Colon (tissue), 2 donors: Measurements from ENCODE around the gene RNF207.

Source experiments
- FAIRE-seq: peaks from 2 replicates; lab custom pipeline; 2012; peaks lifted over from hg19 to GRCh38; lab: Jason Lieb, UNC
- donor health status: control.
- donor health status: control.

RNF207 gene, protein sequence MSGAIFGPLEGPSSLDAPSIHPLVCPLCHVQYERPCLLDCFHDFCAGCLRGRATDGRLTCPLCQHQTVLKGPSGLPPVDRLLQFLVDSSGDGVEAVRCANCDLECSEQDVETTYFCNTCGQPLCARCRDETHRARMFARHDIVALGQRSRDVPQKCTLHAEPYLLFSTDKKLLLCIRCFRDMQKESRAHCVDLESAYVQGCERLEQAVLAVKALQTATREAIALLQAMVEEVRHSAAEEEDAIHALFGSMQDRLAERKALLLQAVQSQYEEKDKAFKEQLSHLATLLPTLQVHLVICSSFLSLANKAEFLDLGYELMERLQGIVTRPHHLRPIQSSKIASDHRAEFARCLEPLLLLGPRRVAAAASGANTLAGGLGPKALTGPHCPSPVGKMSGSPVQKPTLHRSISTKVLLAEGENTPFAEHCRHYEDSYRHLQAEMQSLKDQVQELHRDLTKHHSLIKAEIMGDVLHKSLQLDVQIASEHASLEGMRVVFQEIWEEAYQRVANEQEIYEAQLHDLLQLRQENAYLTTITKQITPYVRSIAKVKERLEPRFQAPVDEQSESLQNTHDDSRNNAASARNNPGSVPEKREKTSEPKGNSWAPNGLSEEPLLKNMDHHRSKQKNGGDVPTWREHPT

DNA sequence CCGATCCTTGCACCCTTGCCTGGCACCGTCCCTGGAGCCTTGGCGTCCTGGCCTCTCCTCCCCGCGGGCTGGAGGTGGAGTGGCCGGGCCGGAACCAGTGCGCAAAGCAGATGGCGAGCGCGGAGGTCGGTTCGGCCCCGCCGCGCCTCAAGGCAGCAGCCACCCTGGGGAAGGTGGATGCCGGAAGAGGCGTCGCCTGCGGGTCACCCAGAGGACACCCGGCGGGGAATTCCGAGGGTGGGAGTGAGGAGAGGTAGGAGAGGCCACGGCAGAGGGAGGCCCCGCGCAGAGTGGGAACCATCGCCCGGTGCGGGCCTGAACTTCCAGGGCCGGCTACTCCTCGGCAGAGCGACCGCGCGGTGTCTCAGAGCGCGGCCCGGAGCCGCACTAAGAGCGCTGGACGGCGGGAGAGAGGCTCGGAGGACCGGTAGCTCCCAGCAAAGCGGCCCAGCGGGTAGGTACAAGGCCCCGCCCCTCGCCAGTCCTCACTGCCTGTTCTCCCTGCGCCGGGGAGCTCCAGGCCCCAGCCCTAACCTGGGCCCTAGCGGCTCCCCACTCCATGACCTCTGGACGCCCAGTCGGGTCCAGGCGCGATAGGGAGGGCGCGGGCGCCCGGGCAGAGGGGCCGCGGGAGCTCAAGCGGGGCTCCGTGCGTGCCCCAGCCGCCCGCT, at the start of gene RNF207:
TSS of gene RNF207 (plus strand) at position 271 of the 671 bp plus-strand sequence. CDS start 417 bp downstream, outside the sequence.
- FAIRE-seq = no peak

DNA sequence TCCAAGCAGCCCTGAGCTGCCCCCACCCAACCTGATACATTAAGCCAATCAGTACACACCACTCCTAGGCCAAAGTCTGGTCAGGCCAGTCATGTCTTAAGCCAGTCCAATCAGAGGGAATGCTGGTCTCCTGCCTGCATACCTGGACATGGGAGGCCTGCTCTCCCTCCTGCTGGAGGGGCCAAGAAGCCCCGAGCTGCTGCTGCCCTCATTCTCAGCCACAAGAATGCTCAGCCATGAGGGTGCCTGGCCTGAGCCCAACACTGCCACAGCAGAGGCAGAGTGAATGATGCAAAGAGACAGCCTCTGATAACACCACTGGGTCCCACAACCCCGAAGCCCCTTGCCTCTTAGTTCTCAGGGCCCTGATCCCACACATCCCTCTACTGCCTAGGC, 48.8 kb upstream of the RNF207 start:
- FAIRE-seq = no peak

DNA sequence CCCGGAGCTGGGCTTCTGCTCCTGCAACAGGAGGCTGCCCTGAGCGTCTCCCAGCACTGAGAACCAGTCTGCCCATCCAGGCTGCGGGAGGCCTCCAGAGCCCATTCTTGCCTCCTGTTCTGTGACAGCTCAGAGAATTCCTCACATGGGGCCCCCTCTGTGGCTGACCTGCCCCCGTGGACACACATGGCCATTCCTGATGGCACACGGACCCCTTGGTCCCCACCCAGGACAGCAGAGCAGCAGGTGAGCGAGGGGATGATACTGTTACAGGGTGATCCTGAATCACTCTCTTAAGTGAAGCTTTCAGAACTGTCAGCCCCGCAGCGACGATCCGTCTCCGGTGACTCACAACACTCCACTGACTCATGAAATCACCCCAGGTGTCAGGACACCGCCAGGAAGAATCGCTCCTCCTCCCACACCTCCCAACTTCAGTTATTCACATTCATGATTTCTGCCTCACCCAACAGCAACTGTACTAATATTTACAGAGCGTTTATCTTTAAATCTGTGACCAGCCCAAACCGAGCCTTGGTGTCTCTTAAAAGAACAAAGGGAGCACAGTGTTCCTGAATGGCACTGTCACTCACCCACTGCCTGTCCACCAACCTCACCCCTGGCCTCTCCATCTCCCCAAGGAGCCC, 48.3 kb upstream of the RNF207 start:
- FAIRE-seq = no peak

DNA sequence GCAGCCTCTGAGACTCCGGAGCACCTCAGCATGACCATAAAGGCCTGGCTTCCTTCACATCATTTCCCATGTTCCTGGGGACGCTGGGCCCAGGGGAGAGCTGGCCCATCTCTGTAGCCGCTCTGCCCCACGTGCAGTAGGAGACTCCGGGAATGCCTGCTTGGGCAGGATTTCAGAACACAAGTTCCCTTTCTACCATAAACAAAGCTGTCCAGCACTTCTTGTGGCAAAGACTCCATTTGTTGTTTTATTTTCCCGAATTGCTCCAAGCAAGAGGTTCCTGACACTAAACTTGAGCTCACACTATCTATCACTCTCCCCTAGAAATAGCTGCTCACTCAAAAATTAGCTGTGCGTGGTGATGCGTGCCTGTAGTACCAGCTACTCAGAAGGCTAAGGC, 47.7 kb upstream of the RNF207 start:
- FAIRE-seq = no peak

DNA sequence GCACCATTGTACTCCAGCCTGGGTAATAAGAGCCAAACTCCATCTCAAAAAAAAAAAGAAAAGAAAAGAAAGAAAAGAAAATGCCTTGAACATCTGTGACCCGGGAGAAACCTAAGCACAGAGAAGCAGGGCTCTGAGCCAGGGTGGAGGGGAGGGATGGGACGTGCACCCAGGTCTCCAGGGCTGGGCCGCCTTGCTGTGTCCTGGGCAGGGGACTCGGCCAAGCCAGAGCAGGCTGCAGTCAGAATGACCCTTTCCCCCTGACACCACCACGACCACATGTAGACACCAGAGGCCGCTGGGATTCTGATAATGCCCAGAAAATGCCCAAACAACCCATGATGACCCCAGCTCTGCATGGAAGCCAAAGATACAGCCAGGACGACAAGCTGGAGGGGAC, 43.6 kb upstream of the RNF207 start:
- no peak for FAIRE-seq

DNA sequence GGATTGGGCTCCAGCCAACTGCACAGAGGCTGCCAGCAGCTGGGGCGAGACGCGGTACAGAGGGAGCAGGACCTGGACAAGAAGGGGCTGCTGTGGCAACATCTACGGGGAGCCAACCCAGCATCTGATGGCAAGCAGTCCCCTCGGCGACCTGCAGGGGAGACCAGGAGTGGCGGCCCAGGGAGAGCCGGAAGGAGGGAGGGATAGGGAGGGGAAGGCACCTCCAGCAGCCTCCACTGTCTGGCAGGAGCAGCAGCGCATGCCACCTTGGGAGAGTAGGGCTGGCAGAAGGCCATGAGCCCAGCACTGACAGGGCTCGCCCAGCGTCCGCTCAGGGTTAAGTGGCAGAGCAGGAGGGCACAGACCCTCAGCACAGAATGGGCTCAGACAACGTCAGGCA, 43.1 kb upstream of the RNF207 start:
- FAIRE-seq = no peak

DNA sequence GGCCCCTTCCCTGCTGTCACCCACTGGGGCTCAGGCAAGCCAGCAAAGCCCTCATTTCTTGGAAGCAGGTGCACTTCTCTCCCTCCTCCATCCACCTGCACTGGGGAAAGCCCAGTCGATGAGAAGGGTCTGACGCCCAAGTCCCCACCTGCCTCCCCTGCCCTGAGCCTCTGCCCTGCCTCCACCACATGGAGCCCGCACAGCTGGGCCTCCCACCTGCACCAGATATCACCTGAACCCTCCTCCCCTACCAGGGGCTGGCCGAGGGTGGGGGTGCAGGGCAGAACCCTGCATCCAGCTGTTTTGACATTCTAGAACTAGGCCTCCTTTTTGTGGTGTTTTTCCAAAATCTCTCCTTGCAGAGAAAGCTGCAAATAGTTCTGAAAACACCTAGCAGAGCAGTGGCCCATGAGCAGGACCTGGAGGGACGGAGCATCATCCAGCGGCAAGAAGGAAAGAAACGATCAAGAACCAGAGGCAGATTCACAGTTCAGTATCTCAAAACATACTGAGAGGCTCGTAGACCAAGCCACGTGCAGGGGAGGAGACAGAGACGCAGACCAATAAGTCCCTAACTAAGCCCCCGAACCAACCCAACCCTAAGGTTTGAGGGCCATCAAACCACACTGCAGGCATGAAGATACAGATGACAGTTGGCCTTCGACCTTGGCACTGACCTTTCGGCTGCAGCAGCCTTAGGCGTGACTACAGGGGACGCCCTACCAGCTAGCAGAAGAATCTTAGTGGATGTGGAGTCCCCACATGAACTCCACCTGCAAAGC, 42.5 kb upstream of the RNF207 start:
- FAIRE-seq = no peak

DNA sequence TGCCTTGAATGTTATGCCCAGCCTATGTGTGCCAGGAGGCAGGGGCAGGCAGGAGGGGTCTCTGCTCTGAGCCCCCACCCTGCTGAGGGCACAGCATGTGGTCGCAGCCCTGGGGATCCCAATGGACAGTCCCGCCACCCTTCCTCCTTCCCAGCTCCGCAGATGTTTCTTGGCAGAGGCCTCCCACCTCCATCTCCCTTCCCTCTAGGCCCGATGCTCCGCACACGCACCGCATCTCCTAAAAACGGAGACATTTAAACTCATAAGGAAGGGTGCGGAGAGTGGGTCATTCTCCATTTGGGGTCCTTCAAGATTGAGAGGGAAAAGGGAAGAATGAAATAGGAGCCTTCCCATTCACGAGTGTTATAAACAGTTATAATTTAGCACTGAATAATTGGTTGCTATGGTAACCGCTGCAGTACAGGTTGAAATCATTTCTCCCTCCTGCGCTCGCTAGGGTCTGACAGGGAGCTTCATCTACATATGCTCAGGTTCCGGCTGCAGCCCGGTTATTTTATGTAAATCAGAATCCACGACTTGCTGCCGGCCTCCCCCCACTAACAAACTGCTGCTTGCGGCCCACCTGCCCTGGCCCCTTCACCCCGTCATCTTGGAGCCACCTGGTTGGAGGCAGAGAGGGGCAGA, 41.8 kb upstream of the RNF207 start:
- FAIRE-seq = no peak

DNA sequence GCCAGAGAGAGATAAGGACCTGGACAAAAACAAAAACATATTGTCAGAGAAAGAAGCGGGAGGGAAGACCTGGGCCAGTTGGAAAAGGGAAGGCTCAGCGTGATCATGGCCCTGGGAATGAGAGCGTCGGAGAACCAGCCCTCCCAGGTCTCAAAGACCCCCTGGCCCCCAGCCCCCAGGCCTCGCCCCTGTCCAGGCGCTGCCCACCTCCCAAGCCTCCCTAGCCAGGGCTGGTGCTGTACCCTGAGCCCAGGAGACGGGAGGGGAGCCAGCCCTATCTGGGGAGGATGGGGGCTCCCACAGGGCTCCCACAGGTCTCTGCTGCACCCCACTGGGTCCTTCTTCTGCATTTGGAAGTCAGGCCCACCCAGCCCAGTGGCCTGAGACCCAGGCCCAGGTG, 40.9 kb upstream of the RNF207 start:
- FAIRE-seq = no peak

DNA sequence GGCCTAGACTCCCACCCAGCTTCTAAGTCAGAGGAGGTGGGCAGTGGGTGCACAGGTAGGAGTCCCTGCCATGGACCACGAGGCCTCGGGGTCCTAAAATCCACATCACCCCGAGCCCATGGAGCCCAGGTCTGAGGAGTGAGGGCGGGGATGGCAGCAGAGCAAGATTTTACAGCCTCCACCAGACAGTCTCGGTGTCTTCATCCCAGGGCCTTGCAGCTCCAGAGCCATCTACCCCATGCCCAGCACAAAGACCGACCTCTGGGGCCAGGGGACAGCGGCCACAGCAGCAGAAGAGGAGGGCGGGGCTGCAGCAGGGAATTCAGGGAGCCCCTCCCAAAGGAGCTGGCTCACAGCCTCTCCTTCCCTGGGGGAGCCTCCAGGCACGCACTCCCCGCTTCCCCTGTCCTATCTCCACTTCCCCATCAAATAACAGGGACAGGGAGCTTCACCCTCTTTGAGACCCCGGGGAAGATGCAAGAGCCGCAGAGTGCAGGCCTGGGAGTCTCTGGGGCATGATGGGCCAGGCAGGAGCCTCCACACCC, 40.4 kb upstream of the RNF207 start:
- no peak for FAIRE-seq

DNA sequence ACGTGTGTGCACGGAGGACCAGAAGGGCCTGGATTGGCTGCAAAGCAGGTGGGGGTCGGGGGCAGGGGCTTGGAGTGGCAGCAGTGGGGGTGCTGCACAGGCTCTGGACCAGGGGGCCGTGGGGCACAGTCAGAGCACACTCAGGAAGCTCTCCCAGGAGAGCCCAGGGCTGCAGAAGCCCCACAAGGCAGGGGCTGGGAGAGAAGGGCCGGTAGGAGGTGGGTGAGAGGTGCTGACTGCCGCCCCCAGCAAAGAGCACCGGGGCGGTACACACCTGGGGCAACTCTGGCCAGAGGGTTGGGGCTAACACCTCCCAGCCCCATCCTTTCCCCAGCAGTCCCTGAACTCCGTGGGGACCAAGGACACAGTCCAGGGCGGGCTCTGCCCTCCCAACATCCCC, 39.7 kb upstream of the RNF207 start:
- no peak for FAIRE-seq

DNA sequence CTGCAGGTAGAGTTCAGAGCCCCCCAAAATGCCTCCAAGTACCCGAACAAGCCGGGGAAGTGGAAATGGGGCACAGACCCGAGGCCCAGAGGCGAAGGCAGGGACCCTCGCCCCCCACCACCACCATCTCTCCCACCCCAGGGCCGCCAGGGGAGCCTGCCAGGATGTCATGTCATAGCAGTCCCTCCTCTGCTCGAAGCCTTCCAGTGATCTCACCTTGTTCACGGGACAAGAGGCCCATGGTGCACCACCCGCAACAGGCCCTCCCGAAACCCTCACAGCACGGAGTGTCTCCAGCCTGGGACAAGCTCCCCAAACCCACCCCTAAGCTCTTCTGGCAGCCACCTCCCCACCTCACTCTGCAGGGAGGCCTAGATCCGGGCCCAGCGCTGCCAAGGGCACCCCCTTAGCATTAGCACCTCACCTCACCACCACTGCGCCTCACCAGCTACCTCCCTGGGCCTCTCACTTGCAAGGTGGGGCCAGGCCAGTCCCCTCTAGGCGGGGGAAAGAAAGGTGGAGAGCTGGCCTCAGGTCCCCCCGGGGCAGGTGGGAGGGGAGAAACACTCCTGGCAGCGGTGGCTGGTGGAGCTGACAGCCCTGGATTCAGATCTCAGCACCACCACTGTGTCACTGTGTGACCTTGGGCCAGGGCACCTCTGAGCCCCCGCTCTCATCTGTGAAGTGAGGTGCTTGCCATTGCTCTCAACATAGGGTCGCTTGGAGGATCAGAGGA, 39.1 kb upstream of the RNF207 start:
- FAIRE-seq = no peak

DNA sequence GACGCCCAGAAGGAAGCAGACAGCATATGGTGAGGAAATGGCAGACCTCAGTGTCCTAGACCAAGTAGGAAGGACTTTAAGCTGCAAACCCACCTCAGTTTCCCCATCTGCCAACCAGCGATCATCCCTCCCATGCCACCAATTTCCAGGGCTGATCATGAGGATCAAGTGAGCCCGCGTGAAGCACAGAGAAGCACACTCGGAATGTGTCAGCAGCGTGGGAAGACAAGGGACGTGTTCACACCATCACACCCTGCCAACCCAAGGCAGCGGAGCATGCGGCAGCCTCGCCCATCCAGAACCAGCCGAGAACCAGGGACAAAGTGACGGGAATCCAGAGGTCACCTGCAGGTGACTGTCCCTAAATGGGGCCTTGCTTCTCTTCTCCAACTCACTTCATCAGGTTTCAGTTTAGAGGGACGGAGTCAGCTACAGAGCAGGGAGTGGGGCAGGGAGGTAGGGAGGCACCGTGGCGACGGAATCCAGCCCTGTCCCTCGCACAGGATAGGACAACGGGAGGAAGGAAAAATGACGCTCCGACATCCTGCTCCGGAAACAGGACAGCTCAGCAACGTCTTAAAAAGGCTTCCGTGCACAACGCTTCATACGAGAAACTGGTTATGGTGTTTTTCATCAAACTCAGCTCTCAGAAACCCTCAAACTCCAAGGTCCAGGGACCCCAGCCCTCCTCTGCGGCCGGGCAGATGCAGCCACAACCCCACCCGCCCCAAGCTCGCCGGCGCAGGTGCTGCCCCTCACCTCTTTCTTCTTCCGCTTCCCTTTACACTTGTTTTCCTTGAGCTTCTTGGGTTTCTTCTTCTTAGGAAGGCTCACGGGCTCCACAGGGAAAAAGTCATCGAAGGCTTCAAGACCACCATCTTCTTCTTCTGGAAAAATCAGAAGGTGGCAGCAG, 38.3 kb upstream of the RNF207 start:
- no peak for FAIRE-seq

DNA sequence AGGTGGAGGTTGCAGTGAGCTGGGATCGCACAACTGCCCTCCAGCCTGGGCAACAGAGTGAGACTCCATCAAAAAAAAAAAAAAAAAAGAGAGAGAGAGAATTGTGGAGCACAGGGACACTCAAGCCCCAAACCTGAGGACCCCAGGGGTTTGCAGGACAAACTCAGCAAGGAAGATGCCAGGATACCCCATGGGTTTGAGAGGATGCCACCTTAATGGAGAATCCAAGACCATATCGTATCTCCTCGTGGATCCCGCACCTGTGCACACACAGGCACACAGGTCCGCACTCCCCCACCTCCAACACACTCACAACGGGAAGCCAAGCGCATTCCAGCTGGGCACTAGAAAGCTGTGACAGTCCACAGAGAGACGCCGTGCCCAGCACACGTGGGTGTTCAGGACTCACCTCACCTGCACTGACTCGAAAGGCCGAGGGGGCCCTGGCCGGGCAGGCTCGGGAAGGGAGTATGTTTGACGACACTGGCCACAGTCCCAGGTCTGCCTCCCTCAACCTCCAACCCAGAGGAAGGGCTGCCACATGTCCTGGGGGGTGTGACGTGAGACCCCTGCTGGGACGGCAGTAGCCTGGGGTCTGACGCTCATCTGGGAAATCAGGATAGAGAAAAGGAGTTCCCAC, 36.9 kb upstream of the RNF207 start:
- no peak for FAIRE-seq

DNA sequence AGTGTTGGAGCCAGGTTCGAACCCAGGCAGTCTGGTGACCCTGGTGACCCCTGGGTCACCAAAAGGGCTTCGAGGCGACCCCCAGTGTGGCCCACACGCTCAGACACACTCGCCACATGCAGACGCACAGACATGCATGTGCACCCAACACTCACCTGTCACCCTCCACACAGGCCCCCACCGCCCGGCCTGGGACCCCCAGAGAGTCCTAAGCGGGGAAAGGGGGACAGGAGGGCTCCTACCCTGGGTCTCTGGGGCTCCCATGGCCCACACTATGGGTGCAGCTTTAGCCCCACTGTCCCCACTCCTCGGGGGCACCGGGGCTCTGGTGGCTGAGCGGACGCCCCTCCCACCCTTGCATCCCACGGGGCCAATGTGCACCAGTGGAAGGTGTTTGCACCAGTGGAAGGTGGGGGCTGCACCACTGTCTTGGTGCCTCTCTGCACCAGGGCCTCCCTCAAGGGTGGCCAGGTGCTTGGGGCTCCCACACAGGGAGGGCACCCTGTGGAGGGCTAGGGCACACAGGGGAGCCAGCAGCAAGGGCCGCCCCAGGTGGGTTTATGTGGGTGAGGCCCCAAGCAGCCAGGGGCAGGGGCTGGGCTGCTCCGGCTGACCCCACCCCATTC, 35.7 kb upstream of the RNF207 start:
- FAIRE-seq = no peak

DNA sequence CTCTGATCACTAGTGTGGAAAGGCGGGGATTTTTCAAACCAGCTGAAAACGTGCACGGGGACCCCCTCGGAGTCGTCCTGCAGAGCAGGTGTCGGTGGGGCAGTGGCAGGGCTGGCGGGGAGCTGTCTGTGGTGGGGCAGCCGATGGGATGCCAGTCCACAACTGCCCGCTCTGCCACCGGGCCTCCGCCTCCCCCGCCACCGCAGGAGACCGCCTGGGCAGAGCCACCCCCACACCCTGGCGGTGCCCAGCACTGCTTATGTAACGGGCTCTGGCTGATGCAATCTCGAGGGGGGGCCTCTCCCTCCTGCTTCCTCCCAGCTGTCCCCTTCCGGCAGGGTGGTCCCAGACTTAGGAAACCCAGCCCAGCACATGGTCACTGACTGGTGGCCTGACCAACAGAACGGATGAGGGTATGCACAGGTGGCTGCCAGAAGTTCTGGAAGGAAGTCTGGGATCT, 35.1 kb upstream of the RNF207 start:
- no peak for FAIRE-seq

DNA sequence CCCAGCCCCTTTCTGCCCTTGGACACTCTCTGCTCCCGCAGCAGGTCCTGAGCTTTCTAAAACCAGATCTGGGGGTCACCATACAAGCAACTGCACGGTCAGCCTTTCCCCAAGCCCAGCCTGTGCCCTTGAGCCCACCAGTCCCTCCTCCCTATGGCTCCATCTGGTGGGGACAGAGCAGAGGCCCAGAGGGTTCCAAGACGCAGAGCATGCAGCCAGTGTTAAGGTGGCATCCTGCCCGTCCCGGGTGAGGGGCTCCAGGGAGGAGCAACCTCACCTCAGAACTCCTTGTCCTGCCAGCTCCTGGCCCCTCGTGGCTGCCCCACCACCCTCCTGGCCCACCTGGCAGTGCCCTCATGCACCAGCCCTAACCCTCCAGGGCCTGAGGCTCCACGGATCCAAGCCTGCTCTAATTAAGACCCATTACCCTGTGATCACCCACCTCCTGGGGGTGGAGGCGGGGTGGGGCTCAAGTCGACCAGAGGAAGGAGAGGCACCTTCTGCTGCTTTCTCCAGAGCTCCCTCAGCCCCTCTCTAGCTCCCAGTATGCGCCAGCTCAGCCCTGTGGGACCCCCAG, 34.3 kb upstream of the RNF207 start:
- no peak for FAIRE-seq

DNA sequence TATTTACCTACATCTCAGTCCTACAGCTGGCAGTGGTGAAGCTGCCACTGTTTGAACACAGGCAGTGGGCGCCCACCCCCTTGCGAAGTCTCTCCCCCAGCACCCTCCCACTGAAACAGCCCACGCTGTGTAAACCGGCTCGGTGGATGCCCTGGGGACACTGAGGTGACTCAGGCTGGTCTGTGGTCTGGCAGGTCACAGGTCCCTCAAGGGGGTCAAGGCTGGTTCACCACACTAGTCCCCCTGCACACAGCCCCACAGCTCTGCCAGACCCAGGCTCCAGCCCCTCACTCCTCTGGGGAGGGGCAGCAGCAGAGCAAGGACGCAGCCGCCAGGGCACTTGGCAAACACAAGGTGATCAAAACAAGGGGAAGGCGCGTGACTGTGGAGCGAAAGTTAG, 33.4 kb upstream of the RNF207 start:
- FAIRE-seq = no peak
